PFSK-1 (cell line): ENCODE data around the gene SLC15A4.

Experiments used
- POLR2AphosphoS5 ChIP-seq: IDR thresholded peaks from 2 replicates; pipeline ENCODE4 v1.6.1; 2012; ENCODE audit warnings: low read depth, mild to moderate bottlenecking, control low read depth, low read length, moderate library complexity
- SIN3A ChIP-seq: IDR thresholded peaks from 2 replicates; pipeline ENCODE4 v1.6.1; 2012; ENCODE audit warnings: mild to moderate bottlenecking, low read length, moderate library complexity, borderline replicate concordance; ENCODE audit not compliant: insufficient read depth
- TAF1 ChIP-seq: IDR thresholded peaks from 2 replicates; pipeline ENCODE4 v1.6.1; 2012; ENCODE audit warnings: low read length, control low read depth, borderline replicate concordance; ENCODE audit not compliant: insufficient read depth
- TF ChIP-seq, protein P1 (sequence below), 2 experiments: IDR thresholded peaks; 2 replicates each; pipeline versions ENCODE4 v1.6.1 to v1.8.0; 2011 to 2012; ENCODE audit warnings: low read depth in 2 of 2, low read length in 2 of 2, control low read depth in 1 of 2, inconsistent platforms in 1 of 2, mild to moderate bottlenecking in 1 of 2, moderate library complexity in 1 of 2; ENCODE audit not compliant: insufficient read depth in 1 of 2

DNA sequence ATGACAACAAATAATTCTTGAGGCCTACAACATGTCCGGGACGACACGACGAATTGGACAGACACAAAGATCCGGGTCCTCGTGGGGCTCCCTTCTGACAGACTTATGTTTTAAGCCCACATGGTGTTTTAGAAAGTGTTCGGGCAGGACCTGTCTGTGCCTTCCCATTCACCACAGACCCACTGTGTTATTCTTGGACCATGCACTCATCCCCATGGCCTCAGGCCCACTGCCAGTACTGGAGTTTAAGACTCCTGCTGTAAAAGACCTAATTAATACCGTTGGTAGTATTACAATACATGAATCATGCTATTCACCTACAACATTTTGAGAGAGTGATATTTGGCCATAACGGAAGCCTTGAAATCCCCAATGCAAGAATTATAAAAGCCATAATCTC, 20.0 kb downstream of the SLC15A4 start:
- TF ChIP-seq POLR2AphosphoS5 (no peak), TAF1 (no peak), SIN3A (no peak)
- TF ChIP-seq, protein P1, sequence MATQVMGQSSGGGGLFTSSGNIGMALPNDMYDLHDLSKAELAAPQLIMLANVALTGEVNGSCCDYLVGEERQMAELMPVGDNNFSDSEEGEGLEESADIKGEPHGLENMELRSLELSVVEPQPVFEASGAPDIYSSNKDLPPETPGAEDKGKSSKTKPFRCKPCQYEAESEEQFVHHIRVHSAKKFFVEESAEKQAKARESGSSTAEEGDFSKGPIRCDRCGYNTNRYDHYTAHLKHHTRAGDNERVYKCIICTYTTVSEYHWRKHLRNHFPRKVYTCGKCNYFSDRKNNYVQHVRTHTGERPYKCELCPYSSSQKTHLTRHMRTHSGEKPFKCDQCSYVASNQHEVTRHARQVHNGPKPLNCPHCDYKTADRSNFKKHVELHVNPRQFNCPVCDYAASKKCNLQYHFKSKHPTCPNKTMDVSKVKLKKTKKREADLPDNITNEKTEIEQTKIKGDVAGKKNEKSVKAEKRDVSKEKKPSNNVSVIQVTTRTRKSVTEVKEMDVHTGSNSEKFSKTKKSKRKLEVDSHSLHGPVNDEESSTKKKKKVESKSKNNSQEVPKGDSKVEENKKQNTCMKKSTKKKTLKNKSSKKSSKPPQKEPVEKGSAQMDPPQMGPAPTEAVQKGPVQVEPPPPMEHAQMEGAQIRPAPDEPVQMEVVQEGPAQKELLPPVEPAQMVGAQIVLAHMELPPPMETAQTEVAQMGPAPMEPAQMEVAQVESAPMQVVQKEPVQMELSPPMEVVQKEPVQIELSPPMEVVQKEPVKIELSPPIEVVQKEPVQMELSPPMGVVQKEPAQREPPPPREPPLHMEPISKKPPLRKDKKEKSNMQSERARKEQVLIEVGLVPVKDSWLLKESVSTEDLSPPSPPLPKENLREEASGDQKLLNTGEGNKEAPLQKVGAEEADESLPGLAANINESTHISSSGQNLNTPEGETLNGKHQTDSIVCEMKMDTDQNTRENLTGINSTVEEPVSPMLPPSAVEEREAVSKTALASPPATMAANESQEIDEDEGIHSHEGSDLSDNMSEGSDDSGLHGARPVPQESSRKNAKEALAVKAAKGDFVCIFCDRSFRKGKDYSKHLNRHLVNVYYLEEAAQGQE (IDR thresholded peaks at IDR 0.05; ENCODE audit: insufficient read depth in 1 of 2, low read depth in 2 of 2, low read length in 2 of 2) = no peak
